GM11168 (cell line): ENCODE data around the gene TTC33.
"Not testable (repeated sequence)": the region's sequence is repeated elsewhere in the genome, so short reads cannot be mapped to it uniquely, and the experiment has no call there.

Experiments
- in situ Hi-C: fragments of 300-500 bp; cut with MboI; formaldehyde crosslinking; loops from one replicate; pipeline ENCODE4 v1.12.0; 2022; ENCODE audit warnings: low sequenced_read_pairs; ENCODE audit not compliant: unreplicated experiment

Gene TTC33

DNA sequence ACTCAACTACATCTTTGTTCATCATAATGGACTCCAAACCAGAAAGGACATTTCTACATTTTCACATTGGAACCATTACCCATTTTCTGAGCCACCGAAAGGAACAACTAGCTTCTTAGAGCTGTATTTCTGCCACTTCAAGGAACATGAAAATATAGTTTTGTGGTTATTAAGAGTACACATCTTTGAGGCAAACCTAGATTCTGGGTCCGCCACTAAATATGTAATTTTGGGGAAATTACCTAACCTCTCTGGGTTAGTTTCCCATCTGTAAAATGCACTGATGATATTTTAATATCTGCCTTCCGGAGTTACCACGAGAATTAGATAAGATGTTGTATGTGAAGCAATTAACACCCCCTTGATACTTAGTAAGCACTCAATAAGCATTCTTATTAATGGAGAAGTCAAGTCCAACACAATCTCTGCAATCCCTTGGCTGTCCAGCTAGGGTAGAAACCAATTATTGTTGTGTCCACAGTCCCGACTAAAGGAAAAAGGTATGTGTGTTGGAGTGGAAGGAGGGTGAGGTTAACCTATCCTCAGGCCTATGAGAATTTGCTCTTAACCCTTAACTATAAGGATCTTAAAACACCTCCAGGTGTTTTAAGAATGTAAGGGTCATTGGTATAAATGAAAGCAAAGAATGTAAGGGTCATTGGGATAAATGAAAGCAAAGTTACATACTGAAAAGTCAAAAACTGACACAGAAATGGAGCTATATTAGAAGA lies 170.1 kb downstream of the TTC33 start:
- in situ Hi-C loops: loop anchor here (10.0 kb wide), 1 partner anchor 101 kb away; no protein-coding TSS in a partner anchor

GRCh38 chr5:40584054-40584453 lies 171.7 kb downstream of the TTC33 start:
- in situ Hi-C loops: loop anchor here (10.0 kb wide), 1 partner anchor 99 kb away; no protein-coding TSS in a partner anchor

DNA sequence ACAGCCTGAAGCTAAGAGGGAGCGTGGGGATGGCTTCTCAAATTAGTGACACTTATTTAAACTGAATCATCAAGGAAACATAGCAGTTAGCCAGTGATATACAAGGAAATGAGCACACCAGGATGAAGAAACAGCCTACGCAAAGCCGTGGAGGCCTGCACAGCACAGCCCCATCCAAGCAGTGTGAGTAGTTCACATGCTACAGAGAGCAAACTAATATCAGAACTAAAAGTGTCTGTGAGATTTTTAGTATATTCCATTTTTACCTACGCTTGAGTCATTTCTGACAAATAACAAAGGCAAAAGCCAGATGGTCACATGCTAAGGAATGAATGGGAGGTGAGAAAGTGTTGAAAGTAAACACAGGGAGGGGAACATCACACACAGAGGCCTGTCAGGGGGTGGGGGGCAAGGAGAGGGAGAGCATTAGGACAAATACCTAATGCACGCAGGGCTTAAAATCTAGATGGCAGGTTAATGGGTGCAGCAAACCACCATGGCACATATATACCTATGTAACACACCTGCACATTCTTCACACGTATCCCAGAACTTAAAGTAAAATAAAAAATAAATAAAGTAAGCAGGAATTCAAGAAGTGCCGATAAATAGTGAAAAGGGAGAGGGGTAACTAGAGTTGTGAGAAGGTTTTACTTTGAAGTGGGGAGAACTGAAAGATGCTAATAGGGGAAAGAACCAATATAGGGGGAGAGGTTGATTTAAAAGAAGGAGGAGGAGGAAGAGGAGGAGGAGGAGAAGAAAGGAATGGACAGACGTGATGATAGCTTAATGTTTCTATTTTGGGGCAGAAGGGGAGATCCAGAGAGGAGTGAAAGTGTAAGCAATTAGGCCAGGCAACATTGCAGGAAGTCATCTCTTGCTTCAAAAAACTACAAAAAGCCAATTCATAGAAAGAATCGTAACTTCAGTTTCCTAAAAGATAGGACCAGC lies 177.0 kb downstream of the TTC33 start:
- in situ Hi-C loops: no loop called here

- in situ Hi-C loops: no loop called here
Measured at GRCh38 chr5:40577718-40578117, 178.0 kb downstream of the TTC33 start.

DNA sequence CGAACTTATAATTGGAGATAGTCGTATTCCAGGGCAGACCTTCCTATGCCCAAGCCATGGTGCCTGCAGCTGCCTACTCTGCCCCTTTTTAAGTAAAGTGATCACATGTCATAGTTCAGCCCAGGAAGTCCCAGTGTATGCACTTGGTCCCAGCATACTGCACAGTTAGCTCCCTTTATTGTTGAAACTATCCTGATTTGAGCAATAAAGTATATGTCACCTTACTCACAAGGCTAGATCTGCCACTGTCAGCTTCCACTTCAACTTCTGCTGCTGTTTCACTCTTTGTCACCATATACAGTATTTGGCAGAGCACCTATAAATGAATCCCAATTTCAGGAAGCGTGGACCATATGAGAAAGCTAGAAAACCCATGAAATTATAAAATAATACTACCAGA lies 179.8 kb downstream of the TTC33 start:
- in situ Hi-C loops: no loop called here

GRCh38 chr5:40575411-40575810 lies 180.3 kb downstream of the TTC33 start:
- in situ Hi-C loops: no loop called here

DNA sequence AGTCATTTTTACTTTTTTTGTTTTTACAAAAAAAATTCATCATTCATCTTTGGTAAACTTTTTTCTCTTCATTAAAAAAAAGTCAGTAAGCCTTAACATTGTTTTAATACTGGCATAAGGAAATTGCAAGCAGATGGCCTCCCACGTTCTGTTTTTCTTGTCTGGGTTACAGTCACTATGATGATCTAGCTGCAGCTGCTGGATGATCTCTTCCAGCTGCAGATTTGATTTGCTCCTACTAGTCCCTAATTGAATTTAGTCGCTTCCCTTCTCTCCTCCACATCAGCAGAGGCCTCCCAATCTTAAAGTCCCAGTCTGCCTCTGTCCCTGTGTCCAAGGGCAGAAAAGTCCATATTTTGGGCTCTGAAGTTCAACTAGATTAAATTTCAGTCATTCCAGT lies 182.8 kb downstream of the TTC33 start:
- in situ Hi-C loops: no loop called here

GRCh38 chr5:40572391-40572790 lies 183.4 kb downstream of the TTC33 start:
- in situ Hi-C loops: no loop called here

DNA sequence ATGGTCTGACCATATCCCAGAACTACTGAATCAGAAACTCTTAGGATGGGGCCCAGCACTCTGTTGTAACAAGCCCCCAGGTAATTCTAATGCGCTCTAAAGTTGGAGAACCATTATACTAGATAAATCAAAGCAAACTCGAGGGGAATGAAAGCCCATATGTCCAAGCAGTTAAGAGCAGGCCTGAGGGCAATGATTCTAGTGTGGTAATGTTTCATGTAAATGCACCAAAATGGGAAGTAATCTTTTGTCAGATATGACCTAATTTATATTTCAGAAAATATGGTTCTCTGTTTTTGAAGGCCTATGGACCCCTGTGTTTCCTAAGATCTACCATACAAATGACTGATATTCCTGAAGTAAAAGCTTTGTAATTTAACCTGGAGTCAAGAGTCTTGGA lies 184.0 kb downstream of the TTC33 start:
- in situ Hi-C loops: no loop called here

DNA sequence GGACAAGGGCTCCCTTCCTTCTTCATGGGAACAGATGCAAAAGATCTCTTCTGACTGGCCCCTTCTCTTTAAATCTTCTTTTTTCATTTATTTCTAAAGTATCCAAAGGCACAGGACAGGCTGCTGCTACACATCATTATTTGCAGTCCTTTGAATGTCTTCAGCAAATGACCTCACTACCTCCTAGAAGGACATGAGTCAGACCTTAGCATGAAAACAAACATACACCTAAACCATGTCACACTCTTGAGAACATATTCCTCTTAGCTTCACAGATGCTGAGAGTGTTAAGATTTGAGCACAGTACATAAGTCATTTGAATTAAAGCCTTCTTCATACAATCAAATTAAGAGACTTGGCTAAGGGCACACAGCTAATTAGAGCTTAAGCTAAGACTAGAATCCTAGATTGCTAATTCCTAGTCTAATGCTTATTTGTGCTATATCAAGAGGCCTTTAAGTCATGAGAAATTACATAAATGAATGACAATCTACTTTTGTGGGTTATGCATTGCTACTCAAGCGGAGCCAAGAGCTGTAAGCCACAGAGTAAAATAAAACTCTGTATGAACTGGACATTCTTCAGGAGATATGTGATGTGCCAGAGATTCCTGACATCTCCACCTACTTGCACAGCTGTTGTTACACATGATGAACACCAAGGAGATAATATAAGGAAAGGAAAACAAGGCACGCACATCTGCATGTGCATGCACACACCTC lies 185.2 kb downstream of the TTC33 start:
- in situ Hi-C loops: no loop called here

DNA sequence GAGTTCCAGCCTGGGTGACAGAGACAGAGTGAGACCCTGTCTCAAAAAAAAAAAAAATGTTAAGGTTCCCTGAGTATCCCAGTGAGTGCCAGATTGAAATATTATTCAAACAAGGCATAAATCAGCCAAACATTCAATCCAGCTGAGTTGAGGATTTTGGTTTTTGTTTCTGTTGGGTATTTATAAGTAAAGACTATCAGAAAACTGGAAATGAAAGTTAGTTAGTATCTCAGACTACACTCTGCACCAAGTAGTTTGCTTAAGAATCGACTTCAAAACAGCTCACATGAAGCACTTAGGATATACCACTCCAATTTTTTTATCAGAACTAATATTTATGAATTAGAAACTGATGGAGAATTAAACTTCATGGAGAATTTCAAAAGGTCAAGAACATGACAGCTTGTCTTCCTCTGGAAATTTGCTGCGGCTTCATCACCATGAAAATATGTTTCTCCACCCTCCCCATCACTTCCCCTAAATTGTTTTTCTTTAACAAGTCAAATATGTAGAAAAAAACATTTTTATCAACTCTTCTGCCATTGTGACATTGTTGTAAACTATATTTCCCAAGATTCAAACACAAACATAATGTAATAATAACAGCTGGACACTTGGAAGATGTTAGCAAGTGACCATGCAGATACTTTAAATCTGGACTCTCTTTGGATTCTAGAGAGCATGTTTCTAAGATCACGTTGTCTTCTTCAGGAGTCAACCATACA lies 186.1 kb downstream of the TTC33 start:
- in situ Hi-C loops: no loop called here

- in situ Hi-C loops: no loop called here
Measured at GRCh38 chr5:40568548-40568947, 187.2 kb downstream of the TTC33 start.

GRCh38 chr5:40563173-40563572 lies 192.6 kb downstream of the TTC33 start:
- in situ Hi-C loops: not testable (repeated sequence)

DNA sequence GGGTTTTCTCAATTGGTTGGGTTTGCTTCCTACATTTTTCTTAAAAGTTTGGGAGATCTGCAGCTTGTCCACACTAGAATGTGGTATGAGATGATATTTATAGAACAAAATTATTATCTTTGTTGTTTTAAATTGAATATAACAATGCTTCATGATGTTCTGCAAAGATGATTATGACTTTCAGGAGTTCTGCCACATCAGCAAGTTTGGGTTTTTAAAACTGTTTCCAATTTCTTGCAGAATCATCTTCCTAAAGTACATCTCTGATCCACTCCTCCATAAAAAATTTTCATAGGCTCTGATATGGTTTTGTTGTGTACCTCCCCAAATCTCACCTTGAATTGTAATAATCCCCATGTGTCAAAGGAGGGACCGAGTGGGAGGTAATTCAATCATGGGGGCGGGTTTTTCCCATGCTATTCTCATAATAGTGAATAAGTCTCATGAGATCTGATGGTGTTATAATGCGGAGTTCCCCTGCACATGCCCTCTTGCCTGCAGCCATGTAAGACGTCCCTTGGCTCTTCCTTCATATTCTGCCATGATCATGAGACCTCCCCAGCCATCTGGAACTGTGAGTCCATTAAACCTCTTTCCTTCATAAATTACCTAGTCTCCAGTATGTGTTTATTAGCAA lies 195.2 kb downstream of the TTC33 start:
- in situ Hi-C loops: no loop called here

DNA sequence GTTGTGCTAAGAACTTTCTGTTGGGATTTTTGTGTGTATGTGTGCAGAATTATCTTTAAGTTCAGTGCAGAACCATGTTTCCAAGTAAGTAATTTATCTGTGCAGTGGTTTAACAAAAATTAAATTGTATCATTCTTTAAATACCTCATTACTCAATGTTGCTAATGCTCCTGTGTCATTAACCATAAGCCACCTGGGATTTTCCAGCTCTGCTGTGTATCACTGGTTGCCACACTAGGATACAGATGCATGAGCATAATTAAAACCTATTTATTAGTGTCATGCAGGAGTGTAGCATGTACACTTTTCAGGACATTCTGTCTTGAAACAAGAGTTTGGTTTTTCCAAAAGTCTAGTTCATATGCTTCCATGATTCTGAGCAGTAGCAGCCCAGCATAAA lies 196.5 kb downstream of the TTC33 start:
- in situ Hi-C loops: no loop called here

DNA sequence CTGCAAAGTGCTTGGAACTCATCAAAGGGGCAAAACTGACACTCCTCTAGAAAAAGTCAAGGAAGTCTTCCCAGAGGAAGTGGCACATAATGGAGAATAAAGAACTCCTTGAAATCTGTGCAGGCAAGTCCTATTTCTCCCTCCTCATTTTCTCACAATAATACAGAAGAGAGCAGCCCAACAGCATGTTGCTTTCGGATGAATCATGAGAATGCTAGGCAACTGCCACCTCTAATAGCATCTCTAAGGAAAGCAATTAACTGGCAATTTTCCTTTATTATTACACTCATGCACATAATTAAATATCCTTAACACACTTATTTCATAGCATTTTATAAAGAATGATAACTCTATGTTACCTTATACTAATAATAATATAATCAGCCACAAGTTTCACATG lies 198.3 kb downstream of the TTC33 start:
- in situ Hi-C loops: no loop called here

DNA sequence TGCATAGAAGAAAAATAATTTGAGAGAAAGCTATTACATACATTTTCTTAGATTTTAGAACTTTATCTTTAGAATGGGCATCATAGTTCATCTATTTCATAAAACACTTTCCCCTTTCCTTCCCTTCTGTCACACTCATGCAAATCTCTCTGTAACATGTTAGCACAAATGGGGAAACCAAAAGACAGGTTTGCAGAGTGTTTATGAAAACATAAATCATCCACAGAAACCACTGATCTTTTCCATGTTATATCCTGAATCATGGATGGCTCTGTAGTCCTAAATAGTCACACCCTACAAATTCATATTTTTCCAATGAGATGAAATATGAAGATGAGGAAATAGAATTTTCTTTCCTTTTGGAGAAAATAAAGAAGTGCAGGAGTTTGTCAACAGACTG lies 198.9 kb downstream of the TTC33 start:
- in situ Hi-C loops: no loop called here

DNA sequence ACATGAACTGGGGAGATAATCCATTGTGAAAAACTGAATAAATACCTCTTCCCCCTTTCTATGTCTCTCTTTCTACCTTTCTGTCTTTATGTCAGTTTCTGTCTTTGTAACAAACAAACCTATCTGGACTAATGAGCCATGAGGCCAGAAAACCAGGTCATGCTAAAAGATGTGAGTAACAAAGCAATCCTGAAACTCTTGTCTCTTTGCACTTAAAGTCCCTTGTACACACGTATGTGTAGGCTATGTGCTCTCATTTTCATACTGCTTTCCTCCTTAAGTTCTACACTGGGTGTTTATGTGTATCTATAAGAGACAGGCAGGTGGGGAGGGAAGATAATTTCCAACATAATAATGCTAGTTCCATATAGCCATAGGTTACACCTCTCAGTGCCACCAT lies 199.9 kb downstream of the TTC33 start:
- in situ Hi-C loops: no loop called here

- in situ Hi-C loops: no loop called here
Measured at GRCh38 chr5:40554813-40555212, 200.9 kb downstream of the TTC33 start.

DNA sequence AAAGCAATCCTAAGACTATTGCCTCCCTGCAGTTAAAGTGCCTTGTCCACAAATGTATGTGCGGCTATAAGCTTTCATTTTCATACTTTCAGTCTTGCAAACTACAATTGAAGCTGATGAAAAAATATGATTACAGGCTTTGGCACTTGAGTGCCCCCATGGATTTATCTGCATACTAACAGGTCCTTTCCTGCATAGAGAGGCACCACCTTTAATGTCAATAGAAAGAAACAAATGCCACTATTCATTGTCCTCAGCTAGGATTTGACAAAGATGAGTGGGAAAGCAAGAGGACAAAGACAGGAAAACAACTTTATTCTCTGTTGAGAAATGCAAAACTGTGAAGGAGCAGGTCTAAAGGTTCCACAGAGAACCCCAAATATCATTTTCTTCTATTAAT lies 201.7 kb downstream of the TTC33 start:
- in situ Hi-C loops: no loop called here
